GM12873 (cell line): Measurements from ENCODE around the gene SERPINA9.

ENCODE experiments used
- CTCF ChIP-seq: IDR thresholded peaks from 2 replicates; pipeline ENCODE4 v1.5.1; 2012; ENCODE audit warnings: low read depth, mild to moderate bottlenecking, moderate library complexity, low read length, control low read depth; ENCODE audit not compliant: insufficient read depth; ENCODE audit errors: missing control alignments

The SERPINA9 gene

DNA sequence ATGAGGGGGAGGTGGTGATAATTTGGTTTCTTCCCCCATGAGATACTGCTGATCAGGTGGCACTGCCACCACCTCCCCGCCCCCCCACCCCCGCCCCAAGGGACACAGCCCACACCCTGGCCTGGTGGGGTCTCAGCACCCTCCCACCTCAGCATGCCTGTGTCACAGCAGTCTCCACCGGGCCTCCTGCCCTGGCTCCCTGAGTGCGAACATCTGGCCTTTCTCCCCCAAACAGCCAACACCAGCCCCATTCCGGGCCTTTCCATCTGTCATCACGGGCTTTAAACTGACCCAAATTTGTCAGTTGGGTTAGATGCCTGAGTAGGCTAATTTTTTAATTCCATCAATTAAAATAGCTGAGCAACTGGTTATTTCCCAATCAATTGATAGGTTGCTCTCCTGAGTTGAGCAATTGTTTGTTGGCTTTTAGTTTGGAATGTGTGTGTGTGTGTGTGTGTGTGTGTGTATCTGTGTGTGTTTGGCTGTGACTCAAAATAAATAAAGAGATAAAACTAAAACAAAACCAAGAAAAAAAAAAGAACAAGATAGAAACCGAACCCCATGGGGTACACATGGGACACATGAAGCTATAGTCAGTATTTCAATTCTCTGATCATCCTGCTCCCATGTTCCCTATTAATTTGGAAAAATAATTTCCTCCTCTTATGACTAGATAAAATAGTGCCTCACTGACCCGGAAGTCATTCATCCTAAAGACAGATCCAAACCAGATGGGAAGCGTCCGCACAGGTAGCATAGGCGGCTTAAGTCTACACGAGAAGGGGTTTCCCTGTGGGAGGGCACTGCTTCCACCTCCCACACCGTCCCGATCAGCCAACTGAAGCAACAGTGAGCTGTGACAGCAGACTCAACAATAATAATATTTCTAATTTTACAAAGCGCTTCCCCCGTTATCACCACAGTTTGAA lies 25.9 kb upstream of the SERPINA9 start:
- no peak for TF ChIP-seq CTCF

- TF ChIP-seq CTCF: no peak
Observed at GRCh38 chr14:94500264-94500663, 24.3 kb upstream of the SERPINA9 start.

DNA sequence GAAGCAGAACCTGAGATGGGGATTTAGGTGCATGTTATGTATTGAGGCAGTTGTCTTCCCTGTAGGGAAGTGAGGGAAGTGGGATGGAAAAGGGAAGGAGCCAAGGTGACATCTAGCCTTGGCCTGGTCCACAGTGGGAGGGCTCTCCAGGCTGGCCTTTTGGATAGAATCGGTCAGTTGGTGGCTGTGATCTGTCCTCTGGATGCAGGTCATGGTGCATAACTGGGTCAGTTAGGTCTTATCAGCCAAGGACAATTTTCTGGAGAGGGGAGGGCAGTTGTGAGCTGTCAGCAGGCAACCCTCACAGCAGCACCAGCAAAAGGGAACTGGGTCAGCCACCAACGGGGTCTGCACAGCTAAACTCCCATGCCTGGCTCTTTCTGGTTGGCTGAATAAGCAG lies 23.7 kb upstream of the SERPINA9 start:
- no peak for TF ChIP-seq CTCF

DNA sequence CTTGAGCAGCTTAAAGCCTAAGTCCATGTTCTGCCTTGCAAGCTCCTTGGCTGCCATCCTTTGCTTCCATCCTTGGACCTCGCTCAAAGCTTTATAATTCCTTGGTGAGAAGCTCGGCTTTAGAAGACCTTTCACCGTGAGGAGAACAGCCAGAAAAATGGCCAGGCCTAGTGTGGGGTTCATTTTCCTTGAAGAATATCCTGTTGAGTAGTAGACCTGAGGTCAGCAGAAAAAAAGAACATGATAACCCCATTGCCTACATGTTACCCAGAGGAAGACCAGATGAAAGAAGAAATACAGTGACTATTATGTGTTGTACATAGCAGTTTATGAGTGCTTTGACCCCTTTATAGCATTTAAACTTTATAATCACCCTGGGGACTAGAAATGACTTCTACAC lies 22.2 kb upstream of the SERPINA9 start:
- no peak for TF ChIP-seq CTCF

- no peak for TF ChIP-seq CTCF
Observed at GRCh38 chr14:94494085-94494484, 18.1 kb upstream of the SERPINA9 start.

- no peak for TF ChIP-seq CTCF
Observed at GRCh38 chr14:94491511-94491910, 15.5 kb upstream of the SERPINA9 start.

DNA sequence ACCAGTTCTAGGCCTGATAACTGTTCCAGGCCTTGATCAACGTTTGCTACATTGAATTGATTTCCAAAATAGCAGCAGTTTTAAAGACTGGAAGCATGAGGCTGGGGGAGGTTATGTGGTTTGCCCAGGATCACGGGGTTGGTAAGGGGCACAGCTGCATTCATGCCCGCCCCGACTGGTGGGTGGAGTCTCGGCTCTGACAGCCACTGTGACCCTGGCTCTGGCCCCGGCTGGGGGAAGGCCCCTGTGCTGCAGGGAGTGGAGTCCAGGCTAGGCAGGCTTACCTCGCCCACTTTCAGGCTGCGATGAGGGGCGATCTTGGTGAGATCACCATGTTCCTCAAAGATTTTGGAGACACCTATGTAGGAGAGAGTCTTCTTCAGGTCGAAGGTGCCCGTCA lies 13.3 kb upstream of the SERPINA9 start:
- no peak for TF ChIP-seq CTCF
